Nephron (organoid): ENCODE results near the gene ZNF618.
A peak's percentile ranks its signal among the peaks of the same experiment; 100 is the strongest.

Source experiments
- H3K27ac Mint-ChIP-seq, 3 experiments: 2 replicates each; pipeline ENCODE4 v1.8.0; 2020; ENCODE audit warnings: mixed read lengths in 3 of 3, mild to moderate bottlenecking in 2 of 3, moderate library complexity in 1 of 3
- H3K27me3 Mint-ChIP-seq: 2 replicates; pipeline ENCODE4 v1.8.0; 2021; ENCODE audit warnings: low read depth, mild to moderate bottlenecking, moderate library complexity, mixed read lengths
- H3K36me3 Mint-ChIP-seq: 2 replicates; pipeline ENCODE4 v1.8.0; 2020; ENCODE audit warnings: low read depth, mixed read lengths
- H3K4me1 Mint-ChIP-seq: 2 replicates; pipeline ENCODE4 v1.8.0; 2020; ENCODE audit warnings: mixed read lengths
- H3K4me3 Mint-ChIP-seq, 3 experiments: 2 replicates each; pipeline ENCODE4 v1.8.0; 2020; ENCODE audit warnings: mild to moderate bottlenecking in 3 of 3, mixed read lengths in 3 of 3, moderate library complexity in 2 of 3
- H3K9me3 Mint-ChIP-seq: 2 replicates; pipeline ENCODE4 v1.8.0; 2020; ENCODE audit warnings: mixed read lengths
- TF ChIP-seq, protein P1 (sequence below), 3 experiments: fragments of 200-600 bp; sonication (generic); IDR thresholded peaks; one replicate each; pipeline ENCODE4 v1.5.0; 2021; ENCODE audit warnings: antibody characterized with exemption in 3 of 3; ENCODE audit not compliant: unreplicated experiment in 3 of 3

The ZNF618 gene

DNA sequence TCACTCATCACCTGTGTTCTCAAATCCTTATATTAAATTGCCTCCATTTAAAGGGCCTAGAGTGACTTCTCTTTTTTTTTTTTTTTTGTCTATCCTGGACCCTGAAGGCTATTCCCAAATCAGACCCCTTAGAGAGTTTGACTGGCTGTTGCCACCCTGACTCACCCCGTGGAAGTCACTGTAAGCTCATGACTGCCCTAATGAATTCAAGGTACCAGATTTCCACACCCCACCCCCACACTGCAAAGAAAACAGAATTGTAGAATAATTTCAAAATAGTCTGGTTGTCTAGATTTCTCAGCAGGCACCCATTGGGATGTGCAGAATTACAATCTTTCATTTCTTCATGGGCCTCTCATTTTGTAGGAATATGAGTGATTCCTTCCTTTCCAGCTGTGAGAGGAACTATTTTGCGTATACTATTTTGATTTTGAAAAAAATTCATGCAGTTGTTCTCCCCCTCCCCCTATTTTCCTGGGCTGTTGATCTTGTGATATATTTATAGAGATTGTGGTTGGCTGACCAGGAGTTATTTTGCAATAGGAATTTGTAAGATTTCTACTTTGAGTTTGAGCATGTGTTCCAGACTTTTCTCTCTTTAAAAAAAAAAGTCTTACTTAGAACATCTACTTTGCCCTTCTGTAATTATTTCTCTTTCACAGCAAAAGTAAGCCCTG lies 79.1 kb downstream of the ZNF618 start:
- no peaks in the 10 kb centered on the region for H3K9me3 Mint-ChIP-seq
- TF ChIP-seq, protein P1, sequence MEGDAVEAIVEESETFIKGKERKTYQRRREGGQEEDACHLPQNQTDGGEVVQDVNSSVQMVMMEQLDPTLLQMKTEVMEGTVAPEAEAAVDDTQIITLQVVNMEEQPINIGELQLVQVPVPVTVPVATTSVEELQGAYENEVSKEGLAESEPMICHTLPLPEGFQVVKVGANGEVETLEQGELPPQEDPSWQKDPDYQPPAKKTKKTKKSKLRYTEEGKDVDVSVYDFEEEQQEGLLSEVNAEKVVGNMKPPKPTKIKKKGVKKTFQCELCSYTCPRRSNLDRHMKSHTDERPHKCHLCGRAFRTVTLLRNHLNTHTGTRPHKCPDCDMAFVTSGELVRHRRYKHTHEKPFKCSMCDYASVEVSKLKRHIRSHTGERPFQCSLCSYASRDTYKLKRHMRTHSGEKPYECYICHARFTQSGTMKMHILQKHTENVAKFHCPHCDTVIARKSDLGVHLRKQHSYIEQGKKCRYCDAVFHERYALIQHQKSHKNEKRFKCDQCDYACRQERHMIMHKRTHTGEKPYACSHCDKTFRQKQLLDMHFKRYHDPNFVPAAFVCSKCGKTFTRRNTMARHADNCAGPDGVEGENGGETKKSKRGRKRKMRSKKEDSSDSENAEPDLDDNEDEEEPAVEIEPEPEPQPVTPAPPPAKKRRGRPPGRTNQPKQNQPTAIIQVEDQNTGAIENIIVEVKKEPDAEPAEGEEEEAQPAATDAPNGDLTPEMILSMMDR (IDR thresholded peaks at IDR 0.05; ENCODE audit: unreplicated experiment in 3 of 3), result no peak
- peaks cover 3% of the 10 kb centered on the region for H3K36me3 Mint-ChIP-seq
- peak overlapping the region in 1 of 3 experiments; percentile 0 for H3K4me3 Mint-ChIP-seq
- H3K27me3 Mint-ChIP-seq, result no peaks in the 10 kb centered on the region
- H3K27ac Mint-ChIP-seq, result peak overlapping the region; percentile 87 to 95 (median 91)
- peaks cover 68% of the 10 kb centered on the region for H3K4me1 Mint-ChIP-seq

DNA sequence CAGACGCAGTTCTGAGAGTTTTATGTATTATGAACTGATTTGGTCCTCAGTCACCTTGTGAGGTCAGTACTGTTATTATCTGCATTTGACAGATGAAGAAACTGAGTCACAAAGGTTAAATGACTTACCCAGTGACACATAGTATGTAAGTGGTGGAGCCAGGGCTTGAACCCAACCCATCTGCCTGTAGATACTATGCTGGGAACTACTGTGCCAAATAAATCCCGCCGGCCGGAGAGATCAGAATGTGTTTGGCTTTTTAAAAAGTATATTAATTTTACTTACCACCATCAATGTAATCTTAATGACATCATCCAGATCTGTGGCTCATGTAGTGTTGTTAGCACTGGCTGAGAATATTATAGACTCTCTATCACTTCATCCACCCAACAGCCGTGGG lies 80.8 kb downstream of the ZNF618 start:
- peaks cover 13% of the 10 kb centered on the region for H3K36me3 Mint-ChIP-seq
- peaks cover 77% of the 10 kb centered on the region for H3K4me1 Mint-ChIP-seq
- H3K9me3 Mint-ChIP-seq, result no peaks in the 10 kb centered on the region
- TF ChIP-seq, protein P1 (IDR thresholded peaks at IDR 0.05; ENCODE audit: unreplicated experiment in 3 of 3), result no peak
- peak overlapping the region; percentile 95 to 98 (median 97) for H3K27ac Mint-ChIP-seq
- H3K27me3 Mint-ChIP-seq, result no peaks in the 10 kb centered on the region
- no peak overlapping the region for H3K4me3 Mint-ChIP-seq

DNA sequence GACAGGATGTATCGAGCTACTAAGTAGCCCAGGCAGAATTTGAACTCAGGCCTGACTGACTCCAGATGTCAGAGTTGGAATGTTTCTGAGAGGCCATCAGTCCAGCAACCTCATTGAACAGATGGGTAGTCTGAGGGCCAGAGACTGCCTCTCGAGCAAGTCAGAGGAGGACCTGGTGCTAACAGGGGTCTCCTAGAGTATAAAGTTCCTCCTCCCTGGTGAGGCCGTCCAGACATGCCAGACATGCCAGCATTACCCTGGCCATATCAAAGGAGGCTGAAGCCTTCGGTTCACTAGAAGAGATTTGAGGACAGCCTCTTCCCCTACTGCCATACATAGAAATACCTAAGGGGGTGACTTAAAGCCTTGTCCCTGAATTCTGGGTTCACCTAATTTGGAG lies 81.2 kb downstream of the ZNF618 start:
- Mint-ChIP-seq H3K27me3 (no peaks in the 10 kb centered on the region), H3K4me3 (no peak overlapping the region), H3K36me3 (peaks cover 17% of the 10 kb centered on the region), H3K9me3 (no peaks in the 10 kb centered on the region), H3K27ac (peak overlapping the region; percentile 95 to 98 (median 97)), H3K4me1 (peaks cover 77% of the 10 kb centered on the region)
- TF ChIP-seq, protein P1 (IDR thresholded peaks at IDR 0.05; ENCODE audit: unreplicated experiment in 3 of 3), result no peak

DNA sequence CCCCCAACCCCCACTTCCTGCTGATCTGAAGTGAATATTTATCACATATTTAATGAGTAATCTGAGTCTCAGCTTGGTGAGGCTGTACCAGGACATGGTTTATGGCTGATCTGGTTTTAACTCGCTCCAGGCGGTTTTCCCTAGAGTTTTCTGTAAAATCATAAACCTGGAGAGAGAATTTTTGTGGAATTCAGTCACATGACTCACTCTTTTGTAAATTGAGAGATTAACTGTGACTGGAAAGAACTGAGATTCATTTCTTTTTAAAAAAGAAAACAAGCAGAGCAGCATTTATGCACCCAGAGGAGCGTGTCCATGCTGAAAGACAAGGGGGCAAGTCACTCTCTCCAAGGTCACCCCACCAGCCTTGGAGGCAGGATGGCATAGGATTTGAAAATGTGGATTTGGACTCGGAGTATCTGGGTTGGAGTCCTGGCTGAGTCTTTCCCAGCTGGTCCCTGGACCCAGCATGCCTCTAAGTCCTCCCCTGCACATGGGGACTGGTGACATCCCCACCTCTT lies 81.8 kb downstream of the ZNF618 start:
- no peaks in the 10 kb centered on the region for H3K27me3 Mint-ChIP-seq
- peaks cover 78% of the 10 kb centered on the region for H3K4me1 Mint-ChIP-seq
- peak overlapping the region; percentile 18 to 41 (median 33) for H3K4me3 Mint-ChIP-seq
- H3K9me3 Mint-ChIP-seq, result no peaks in the 10 kb centered on the region
- TF ChIP-seq, protein P1 (IDR thresholded peaks at IDR 0.05; ENCODE audit: unreplicated experiment in 3 of 3), result no peak
- H3K27ac Mint-ChIP-seq, result peak overlapping the region; percentile 95 to 98 (median 97)
- H3K36me3 Mint-ChIP-seq, result peaks cover 22% of the 10 kb centered on the region

DNA sequence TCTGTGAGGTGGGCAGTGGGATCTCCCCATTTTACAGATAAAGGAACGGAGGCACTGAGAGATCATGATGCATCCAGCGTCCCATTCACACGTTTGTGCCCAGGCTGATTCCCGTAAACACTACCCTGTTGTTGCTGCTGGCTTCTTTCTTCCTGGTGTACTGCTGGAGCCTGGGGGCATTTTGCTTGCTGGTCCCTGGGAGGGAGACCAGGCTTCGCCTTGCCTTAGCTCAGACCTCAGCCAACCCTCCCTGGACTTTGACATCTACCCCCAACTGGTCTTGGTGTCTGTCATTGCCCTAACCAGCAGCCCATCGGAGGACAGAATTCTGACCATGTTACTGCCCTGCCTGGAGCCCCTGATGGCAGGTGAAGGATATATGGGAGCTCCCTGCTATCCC lies 82.4 kb downstream of the ZNF618 start:
- H3K36me3 Mint-ChIP-seq, result peaks cover 22% of the 10 kb centered on the region
- H3K27ac Mint-ChIP-seq, result peak overlapping the region; percentile 95 to 98 (median 97)

More for the DNA sequence above, 82.4 kb downstream of the ZNF618 start:
- no peaks in the 10 kb centered on the region for H3K27me3 Mint-ChIP-seq
- peaks cover 78% of the 10 kb centered on the region for H3K4me1 Mint-ChIP-seq
- H3K4me3 Mint-ChIP-seq, result no peak overlapping the region
- no peaks in the 10 kb centered on the region for H3K9me3 Mint-ChIP-seq
- TF ChIP-seq, protein P1 (IDR thresholded peaks at IDR 0.05; ENCODE audit: unreplicated experiment in 3 of 3), result no peak
